Kidney (tissue), 14 donors: ENCODE measurements around the gene ZNF85. TPM values are rescaled to one million over a fixed set of nuclear protein-coding genes. Genes with fewer than 3 reads are reported as not detected.
A peak's percentile ranks its signal among the peaks of the same experiment; 100 is the strongest.

Experiments used
- DNase-seq, 5 donors: peaks; one replicate each; pipeline ENCODE4 v3.0.0-alpha.2; 2013 to 2020
- FAIRE-seq: peaks from 2 replicates; lab custom pipeline; 2012; peaks lifted over from hg19 to GRCh38; lab: Jason Lieb, UNC
- H3K27ac ChIP-seq, 2 donors: one replicate each; pipeline ENCODE4 v1.7.0; 2013; ENCODE audit warnings: low read depth in 2 of 2, low read length in 2 of 2, inconsistent platforms in 1 of 2
- H3K27me3 ChIP-seq: one replicate; pipeline ENCODE4 v1.7.1; 2013; ENCODE audit warnings: low read length, inconsistent platforms; ENCODE audit not compliant: control insufficient read depth, insufficient read depth
- H3K36me3 ChIP-seq, 3 donors: one replicate each; pipeline versions ENCODE4 v1.7.0 to v1.7.1; 2013; ENCODE audit warnings: low read length in 3 of 3, control low read depth in 1 of 3, inconsistent platforms in 1 of 3; ENCODE audit not compliant: insufficient read depth in 3 of 3, control insufficient read depth in 2 of 3
- H3K4me1 ChIP-seq, 3 donors: one replicate each; pipeline versions ENCODE4 v1.7.0 to v1.7.1; 2013; ENCODE audit warnings: low read length in 3 of 3, inconsistent platforms in 1 of 3, low read depth in 1 of 3; ENCODE audit not compliant: control insufficient read depth in 2 of 3, insufficient read depth in 2 of 3
- H3K4me3 ChIP-seq, 3 donors: one replicate each; pipeline versions ENCODE4 v1.7.0 to v1.8.1; 2013; ENCODE audit warnings: low read length in 3 of 3, control low read depth in 1 of 3, inconsistent platforms in 1 of 3
- H3K9ac ChIP-seq, 3 donors: one replicate each; pipeline versions ENCODE4 v1.7.0 to v1.7.1; 2013; ENCODE audit warnings: low read length in 3 of 3, control low read depth in 1 of 3, inconsistent platforms in 1 of 3
- H3K9me3 ChIP-seq, 3 donors: one replicate each; pipeline versions ENCODE4 v1.7.0 to v1.7.1; 2013; ENCODE audit warnings: low read length in 3 of 3, control low read depth in 1 of 3, inconsistent platforms in 1 of 3; ENCODE audit not compliant: control insufficient read depth in 2 of 3, insufficient read depth in 1 of 3
- CTCF ChIP-seq: IDR thresholded peaks from 3 replicates; pipeline ENCODE4 v1.5.1; 2012; ENCODE audit warnings: mild to moderate bottlenecking, moderate library complexity, borderline replicate concordance; ENCODE audit not compliant: insufficient read depth; ENCODE audit errors: extremely low read depth
- intact Hi-C: fragments of 100-400 bp; cut with DNase I; formaldehyde crosslinking; loops from one replicate; pipeline ENCODE4 v1.11.1; 2022
- polyA plus RNA-seq: library from polyadenylated mRNA; stranded (reverse); fragments of 350-450 nt; fragmentation: Illumina TruSeq; extraction: RNeasy Lipid Tissue Mini Kit (QIAGEN cat#74804); gene quantifications from one replicate; pipeline ENCODE4 v1.2.3, GENCODE V29; 2014; ENCODE audit warnings: low read depth, low replicate concordance; ENCODE audit not compliant: insufficient read depth
- total RNA-seq: library from RNA; stranded (reverse); fragmentation: NEBNext Ultra II Directional; extraction: Animal tissue kit (Norgen Biotek cat#: 25700); gene quantifications from one replicate; pipeline ENCODE4 v1.2.1, GENCODE V29; 2021
- donor health status: control.
- donor health status: control.
- donor health status: control.
- donor health status: control.
- donor health status: control.
- donor health status: DM: yes; HTN: yes; CAD: no.
- donor health status: Normal renal cell carcinoma (clear cell type).

Gene ZNF85
- total and polyA plus RNA-seq, 2 donors from 2014 or later = 4.6 to 7.6 TPM

GRCh38 chr19:20999731-21000352 is 76.8 kb downstream of the ZNF85 start:
- no peak overlapping the region for H3K27ac ChIP-seq
- H3K36me3 ChIP-seq = no peaks in the 10 kb centered on the region
- no peaks in the 10 kb centered on the region for H3K27me3 ChIP-seq
- H3K9ac ChIP-seq = peak overlapping the region in 2 of 3 donors; percentile 34 to 73
- peak; percentile 93 to 98 (median 96) for DNase-seq
- no peaks in the 10 kb centered on the region for H3K9me3 ChIP-seq
- H3K4me1 ChIP-seq = peaks cover 0 to 4% (median 0%) of the 10 kb centered on the region in 3 donors
- FAIRE-seq = peak; percentile 94
- no peak for TF ChIP-seq CTCF
- peak overlapping the region; percentile 66 to 88 (median 69) for H3K4me3 ChIP-seq
- intact Hi-C loops = no loop called here

Other genes with a start within 250 kb of the ZNF85 start
- gene ZNF66, start 146.9 kb upstream of the ZNF85 start, total RNA-seq = 5.8 TPM
- not detected for gene ZNF66, start 146.9 kb upstream of the ZNF85 start, polyA plus RNA-seq
- gene ZNF430, start 97.4 kb downstream of the ZNF85 start, total RNA-seq = 18.0 TPM
- gene ZNF430, start 97.4 kb downstream of the ZNF85 start, polyA plus RNA-seq = 1.8 TPM
- gene ZNF714, start 159.0 kb downstream of the ZNF85 start, total RNA-seq = 8.8 TPM
- 2.0 TPM for gene ZNF714, start 159.0 kb downstream of the ZNF85 start, polyA plus RNA-seq
- gene ZNF431, start 218.8 kb downstream of the ZNF85 start, total RNA-seq = 17.2 TPM
- gene ZNF431, start 218.8 kb downstream of the ZNF85 start, polyA plus RNA-seq = 4.2 TPM